ENCODE data around the gene TEAD4.

GRCh38 chr12:3049176-3049575 is 90.0 kb downstream of the TEAD4 start:
- TF ChIP-seq, protein P1, sequence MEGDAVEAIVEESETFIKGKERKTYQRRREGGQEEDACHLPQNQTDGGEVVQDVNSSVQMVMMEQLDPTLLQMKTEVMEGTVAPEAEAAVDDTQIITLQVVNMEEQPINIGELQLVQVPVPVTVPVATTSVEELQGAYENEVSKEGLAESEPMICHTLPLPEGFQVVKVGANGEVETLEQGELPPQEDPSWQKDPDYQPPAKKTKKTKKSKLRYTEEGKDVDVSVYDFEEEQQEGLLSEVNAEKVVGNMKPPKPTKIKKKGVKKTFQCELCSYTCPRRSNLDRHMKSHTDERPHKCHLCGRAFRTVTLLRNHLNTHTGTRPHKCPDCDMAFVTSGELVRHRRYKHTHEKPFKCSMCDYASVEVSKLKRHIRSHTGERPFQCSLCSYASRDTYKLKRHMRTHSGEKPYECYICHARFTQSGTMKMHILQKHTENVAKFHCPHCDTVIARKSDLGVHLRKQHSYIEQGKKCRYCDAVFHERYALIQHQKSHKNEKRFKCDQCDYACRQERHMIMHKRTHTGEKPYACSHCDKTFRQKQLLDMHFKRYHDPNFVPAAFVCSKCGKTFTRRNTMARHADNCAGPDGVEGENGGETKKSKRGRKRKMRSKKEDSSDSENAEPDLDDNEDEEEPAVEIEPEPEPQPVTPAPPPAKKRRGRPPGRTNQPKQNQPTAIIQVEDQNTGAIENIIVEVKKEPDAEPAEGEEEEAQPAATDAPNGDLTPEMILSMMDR (IDR thresholded peaks at IDR 0.05), result no peak
- no peak for TF ChIP-seq ZFX (IDR thresholded peaks at IDR 0.05; ENCODE audit: borderline replicate concordance)

Measured in 22Rv1 (cell line).